PC-9 (cell line): ENCODE measurements around the gene CCNB1. TPM values are rescaled to one million over a fixed set of nuclear protein-coding genes. Genes with fewer than 3 reads are reported as not detected.

Experiments
- Bru-seq: library from RNA; stranded (reverse); fragments of 400-500 nt; gene quantifications from one replicate; lab custom pipeline; 2021; lab: Mats Ljungman, UMichigan
- BruChase-seq, 2 experiments: library from RNA; stranded (reverse); fragments of 400-500 nt; gene quantifications; one replicate each; lab custom pipeline; 2021; lab: Mats Ljungman, UMichigan
- BruUV-seq: library from RNA; stranded (reverse); fragments of 400-500 nt; replicated peaks from 2 replicates; lab custom pipeline; 2021; lab: Mats Ljungman, UMichigan
- CTCF ChIA-PET: fragments of 300-600 bp; sonication (Branson Sonifier 250); formaldehyde crosslinking; loops from one replicate; lab custom pipeline; 2022; ENCODE audit warnings: antibody characterized with exemption; lab: Charles Lee
- POLR2A ChIA-PET: fragments of 300-600 bp; sonication (Branson Sonifier 250); formaldehyde crosslinking; loops from one replicate; lab custom pipeline; 2022; ENCODE audit warnings: antibody characterized with exemption; ENCODE audit not compliant: unreplicated experiment; lab: Charles Lee
- DNase-seq, 2 experiments: peaks; one replicate each; pipeline versions ENCODE4 v3.0.0 to v3.0.0-alpha.2; 2015 to 2022; ENCODE audit warnings: mixed read lengths in 1 of 2
- H2AFZ ChIP-seq: fragments of 200-600 bp; sonication (generic); 2 replicates; pipeline ENCODE4 v1.8.1; 2017; ENCODE audit warnings: antibody characterized with exemption
- H3F3A ChIP-seq: fragments of 200-600 bp; sonication (generic); 2 replicates; pipeline ENCODE4 v1.8.1; 2017; ENCODE audit warnings: antibody characterized with exemption, mild to moderate bottlenecking, low read depth; ENCODE audit not compliant: insufficient read depth
- H3K27ac ChIP-seq: fragments of 200-600 bp; sonication (generic); 2 replicates; pipeline ENCODE4 v1.6.1; 2016; ENCODE audit warnings: mixed run types
- H3K27me3 ChIP-seq: fragments of 200-600 bp; sonication (generic); 2 replicates; pipeline ENCODE4 v1.6.1; 2016; ENCODE audit warnings: low read depth, mixed run types; ENCODE audit not compliant: insufficient read depth
- H3K36me3 ChIP-seq: fragments of 200-600 bp; sonication (generic); 2 replicates; pipeline ENCODE4 v1.6.1; 2016; ENCODE audit warnings: low read depth, mixed run types
- H3K4me1 ChIP-seq: fragments of 200-600 bp; sonication (generic); replicated peaks from 2 replicates; pipeline ENCODE4 v1.6.1; 2016; ENCODE audit warnings: mixed run types; ENCODE audit not compliant: insufficient read depth
- H3K4me2 ChIP-seq: fragments of 200-600 bp; sonication (generic); 2 replicates; pipeline ENCODE4 v1.6.1; 2017; ENCODE audit warnings: mixed run types
- H3K4me3 ChIP-seq: fragments of 200-600 bp; sonication (generic); 2 replicates; pipeline ENCODE4 v1.6.1; 2016; ENCODE audit warnings: mixed run types
- H3K79me2 ChIP-seq: fragments of 200-600 bp; sonication (generic); 2 replicates; pipeline ENCODE4 v1.6.1; 2017; ENCODE audit warnings: low read depth, mixed run types
- H3K9me2 ChIP-seq: fragments of 200-600 bp; sonication (generic); 2 replicates; pipeline ENCODE4 v1.8.1; 2017; ENCODE audit warnings: mild to moderate bottlenecking; ENCODE audit not compliant: insufficient read depth
- H3K9me3 ChIP-seq: fragments of 200-600 bp; sonication (generic); 2 replicates; pipeline ENCODE4 v1.8.1; 2016; ENCODE audit warnings: low read depth; ENCODE audit not compliant: insufficient read depth
- H4K20me1 ChIP-seq: fragments of 200-600 bp; sonication (generic); 2 replicates; pipeline ENCODE4 v1.8.1; 2017; ENCODE audit not compliant: insufficient read depth
- EZH2 ChIP-seq: fragments of 200-600 bp; sonication (generic); IDR thresholded peaks from 2 replicates; pipeline ENCODE4 v1.8.0; 2017; ENCODE audit warnings: antibody characterized with exemption, low read depth
- intact Hi-C: fragments of 100-400 bp; cut with micrococcal nuclease; formaldehyde crosslinking; loops from one replicate; pipeline ENCODE4 v1.10.0; 2022; ENCODE audit not compliant: unreplicated experiment
- long read RNA-seq: library from polyadenylated mRNA; stranded (forward); transcript quantifications from one replicate; pipeline ENCODE4 v2.0.0, GENCODE V29; 2022
- total RNA-seq: library from RNA; stranded (reverse); gene quantifications from 2 replicates; pipeline ENCODE4 v1.2.3, GENCODE V29; 2021
- TF ChIP-seq, protein P1 (sequence below): fragments of 200-600 bp; sonication (generic); conservative IDR thresholded peaks from 2 replicates; pipeline ENCODE4 v1.6.1; 2017; ENCODE audit warnings: mixed run types, antibody characterized with exemption, mild to moderate bottlenecking, moderate library complexity

CCNB1 gene
- total RNA-seq: 174 and 248 TPM in 2 replicates
- percentile 97 among the genes with signal in this experiment for Bru-seq, nascent RNA
- percentile 94 among the genes with signal in this experiment for BruChase-seq, experiment 1, labeled RNA remaining after a 2-hour chase
- BruChase-seq, experiment 2, labeled RNA remaining after a 6-hour chase: percentile 98 among the genes with signal in this experiment
- long read RNA-seq, transcript CCNB1-201 (9 exons, 2,169 nt): major isoform, 793 of 858 reads
- long read RNA-seq, partial matches to known transcripts: 9 of 858 reads
- long read RNA-seq, other reads (novel, unspliced or antisense): 53 of 858 reads

DNA sequence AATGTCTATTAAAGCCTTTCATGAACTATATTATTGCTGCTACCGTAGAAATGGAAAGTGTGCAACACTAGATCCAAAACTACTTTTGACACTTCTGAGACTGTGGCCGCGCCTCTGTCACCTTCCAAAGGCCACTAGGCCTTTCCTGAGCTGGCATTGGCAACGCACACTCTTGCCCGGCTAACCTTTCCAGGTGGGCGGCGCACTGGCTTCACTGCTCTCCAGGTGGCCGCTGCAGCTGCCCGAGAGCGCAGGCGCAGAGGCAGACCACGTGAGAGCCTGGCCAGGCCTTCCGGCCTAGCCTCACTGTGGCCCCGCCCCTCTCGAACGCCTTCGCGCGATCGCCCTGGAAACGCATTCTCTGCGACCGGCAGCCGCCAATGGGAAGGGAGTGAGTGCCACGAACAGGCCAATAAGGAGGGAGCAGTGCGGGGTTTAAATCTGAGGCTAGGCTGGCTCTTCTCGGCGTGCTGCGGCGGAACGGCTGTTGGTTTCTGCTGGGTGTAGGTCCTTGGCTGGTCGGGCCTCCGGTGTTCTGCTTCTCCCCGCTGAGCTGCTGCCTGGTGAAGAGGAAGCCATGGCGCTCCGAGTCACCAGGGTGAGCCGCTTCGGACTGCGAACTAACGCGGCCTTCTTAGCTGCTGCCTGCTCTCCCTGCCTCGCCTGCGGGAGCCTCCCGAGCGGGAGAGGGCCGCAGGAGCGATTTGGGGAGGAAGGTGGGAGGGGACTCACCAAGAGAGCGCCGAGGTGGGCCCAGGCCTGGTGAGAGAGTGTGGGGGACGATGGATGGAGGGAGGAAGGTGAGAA lies at the start of gene CCNB1:
CCNB1 (plus strand) TSS at position 465 of the 807 bp plus-strand sequence; CDS start at position 578, 113 bp downstream.
- Histone ChIP-seq H3K4me2 (peak within 1 kb of the TSS; percentile 96), H3K79me2 (peaks cover 48% of the 10 kb centered on the region), H3K4me3 (peak within 1 kb of the TSS; percentile 92), H2AFZ (peak within 1 kb of the TSS; percentile 97), H3K9me3 (no peaks in the 10 kb centered on the region), H3K9me2 (no peaks in the 10 kb centered on the region), H3K4me1 (peaks cover 27% of the 10 kb centered on the region), H4K20me1 (0 out of 2 replicates have a peak, but pooled peaks cover 7% of the 10 kb centered on the region), H3K27ac (peak within 1 kb of the TSS; percentile 53), H3K36me3 (peaks cover 28% of the 10 kb centered on the region), H3K27me3 (no peaks in the 10 kb centered on the region), H3F3A (peaks cover 31% of the 10 kb centered on the region; the same call in 1 of the 2 replicates)
- BruUV-seq: no TSS peak
- CTCF ChIA-PET: no interaction called here
- intact Hi-C loops: no loop called here
- peak; percentile 94 to 98 for DNase-seq
- POLR2A ChIA-PET: interaction anchor here (0.9 kb wide), 1 partner anchor 68 kb away, joined by 40 read pairs; the partner anchor contains the start of gene CDK7
- no peak for TF ChIP-seq EZH2
- TF ChIP-seq, protein P1, sequence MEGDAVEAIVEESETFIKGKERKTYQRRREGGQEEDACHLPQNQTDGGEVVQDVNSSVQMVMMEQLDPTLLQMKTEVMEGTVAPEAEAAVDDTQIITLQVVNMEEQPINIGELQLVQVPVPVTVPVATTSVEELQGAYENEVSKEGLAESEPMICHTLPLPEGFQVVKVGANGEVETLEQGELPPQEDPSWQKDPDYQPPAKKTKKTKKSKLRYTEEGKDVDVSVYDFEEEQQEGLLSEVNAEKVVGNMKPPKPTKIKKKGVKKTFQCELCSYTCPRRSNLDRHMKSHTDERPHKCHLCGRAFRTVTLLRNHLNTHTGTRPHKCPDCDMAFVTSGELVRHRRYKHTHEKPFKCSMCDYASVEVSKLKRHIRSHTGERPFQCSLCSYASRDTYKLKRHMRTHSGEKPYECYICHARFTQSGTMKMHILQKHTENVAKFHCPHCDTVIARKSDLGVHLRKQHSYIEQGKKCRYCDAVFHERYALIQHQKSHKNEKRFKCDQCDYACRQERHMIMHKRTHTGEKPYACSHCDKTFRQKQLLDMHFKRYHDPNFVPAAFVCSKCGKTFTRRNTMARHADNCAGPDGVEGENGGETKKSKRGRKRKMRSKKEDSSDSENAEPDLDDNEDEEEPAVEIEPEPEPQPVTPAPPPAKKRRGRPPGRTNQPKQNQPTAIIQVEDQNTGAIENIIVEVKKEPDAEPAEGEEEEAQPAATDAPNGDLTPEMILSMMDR: no peak

DNA sequence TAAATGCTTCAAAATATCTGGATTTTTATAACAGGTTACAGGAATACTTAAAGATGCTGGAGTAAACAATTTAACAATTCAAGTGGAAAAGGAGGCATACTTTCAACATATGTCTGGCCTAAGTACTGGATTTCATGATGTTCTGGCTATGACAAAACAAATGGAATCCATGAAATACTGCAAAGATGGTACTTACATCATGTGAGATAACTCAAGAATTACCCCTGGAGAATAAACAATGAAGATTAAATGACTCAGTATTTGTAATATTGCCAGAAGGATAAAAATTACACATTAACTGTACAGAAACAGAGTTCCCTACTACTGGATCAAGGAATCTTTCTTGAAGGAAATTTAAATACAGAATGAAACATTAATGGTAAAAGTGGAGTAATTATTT lies 37.5 kb upstream of the CCNB1 start:
- no peak for TF ChIP-seq EZH2
- TF ChIP-seq, protein P1: no peak

DNA sequence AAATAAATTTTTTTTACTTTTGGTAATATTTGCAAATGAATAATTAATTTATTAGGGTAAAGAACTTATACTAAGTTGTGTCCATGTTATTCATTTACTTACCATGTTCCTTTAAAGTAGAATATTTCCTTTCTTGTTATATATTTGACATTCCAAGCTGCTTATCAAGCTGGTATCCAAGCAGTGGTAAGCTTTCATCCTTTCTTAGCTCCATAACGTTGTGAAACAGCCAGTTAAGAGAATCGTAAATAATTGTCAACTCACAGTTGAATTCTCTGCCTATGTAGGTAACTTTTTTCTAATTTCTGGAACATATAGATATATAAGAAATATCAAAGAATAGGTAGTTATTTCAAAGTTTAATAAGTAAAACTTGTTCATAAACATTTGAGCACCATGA lies 36.7 kb upstream of the CCNB1 start:
- H3F3A ChIP-seq: no peaks in the 10 kb centered on the region
- H3K9me2 ChIP-seq: no peaks in the 10 kb centered on the region
- no peak overlapping the region for H3K4me2 ChIP-seq
- H3K4me1 ChIP-seq: no peaks in the 10 kb centered on the region
- H3K36me3 ChIP-seq: no peaks in the 10 kb centered on the region; the same call in none of the 2 replicates
- CTCF ChIA-PET: no interaction called here
- no peak overlapping the region for H3K27ac ChIP-seq
- POLR2A ChIA-PET: no interaction called here
- H4K20me1 ChIP-seq: no peaks in the 10 kb centered on the region
- H3K4me3 ChIP-seq: no peak overlapping the region
- TF ChIP-seq, protein P1: no peak
- no peak for TF ChIP-seq EZH2
- DNase-seq: no peak
- no TSS peak for BruUV-seq
- no peaks in the 10 kb centered on the region for H3K79me2 ChIP-seq
- no peaks in the 10 kb centered on the region for H3K9me3 ChIP-seq
- H3K27me3 ChIP-seq: no peaks in the 10 kb centered on the region
- intact Hi-C loops: no loop called here
- H2AFZ ChIP-seq: no peak overlapping the region

More for the DNA sequence above, 37.5 kb upstream of the CCNB1 start:
- Histone ChIP-seq H3K4me2 (no peak overlapping the region), H3K36me3 (no peaks in the 10 kb centered on the region; the same call in none of the 2 replicates), H3K27me3 (no peaks in the 10 kb centered on the region), H3K9me3 (no peaks in the 10 kb centered on the region), H2AFZ (no peak overlapping the region), H3F3A (no peaks in the 10 kb centered on the region), H3K79me2 (no peaks in the 10 kb centered on the region), H3K9me2 (no peaks in the 10 kb centered on the region), H4K20me1 (no peaks in the 10 kb centered on the region), H3K4me3 (no peak overlapping the region), H3K27ac (no peak overlapping the region), H3K4me1 (no peaks in the 10 kb centered on the region)
- no peak for DNase-seq
- ChIA-PET CTCF (no interaction called here), POLR2A (no interaction called here)
- BruUV-seq: no TSS peak
- intact Hi-C loops: no loop called here
